A549 (cell line): ENCODE results near the gene RABGAP1L.

Experiments used
- BHLHE40 ChIP-seq: IDR thresholded peaks from 2 replicates; pipeline ENCODE4 v1.6.1; 2012; ENCODE audit warnings: low read depth, low read length, inconsistent platforms
- CHD2 ChIP-seq: fragments of 150-350 bp; IDR thresholded peaks from 2 replicates; pipeline ENCODE4 v1.6.1; 2014; ENCODE audit warnings: low read length; ENCODE audit not compliant: partially characterized antibody
- CHD4 ChIP-seq: fragments of 200-600 bp; sonication (generic); IDR thresholded peaks from 2 replicates; pipeline ENCODE4 v1.6.1; 2016; ENCODE audit warnings: antibody characterized with exemption, mild to moderate bottlenecking, borderline replicate concordance
- GATA3 ChIP-seq: IDR thresholded peaks from 2 replicates; pipeline ENCODE4 v1.6.1; 2012; ENCODE audit warnings: borderline replicate concordance
- HDAC2 ChIP-seq: fragments of 200-600 bp; sonication (generic); IDR thresholded peaks from 2 replicates; pipeline ENCODE4 v1.6.1; 2016
- JUN ChIP-seq, 2 experiments: fragments of >200 bp; sonication (Bioruptor Twin); formaldehyde crosslinking; IDR thresholded peaks; 2 replicates in 1 of 2; 3 replicates in 1 of 2; pipeline ENCODE4 v1.6.1; 2016 to 2017
- POLR2A ChIP-seq: IDR thresholded peaks from 2 replicates; pipeline ENCODE4 v1.6.1; 2012; ENCODE audit warnings: mild to moderate bottlenecking, low read length
- POLR2AphosphoS2 ChIP-seq: conservative IDR thresholded peaks from 2 replicates; pipeline ENCODE4 v1.6.1; 2012; ENCODE audit warnings: low read length, improper control_type of control experiment, inconsistent platforms
- TF ChIP-seq, protein P1 (sequence below): fragments of >200 bp; sonication (Bioruptor Twin); formaldehyde crosslinking; IDR thresholded peaks from 3 replicates; pipeline ENCODE4 v1.5.1; 2016
- TF ChIP-seq, protein P2 (sequence below): fragments of 200-600 bp; sonication (generic); IDR thresholded peaks from 2 replicates; pipeline ENCODE4 v1.6.1; 2016; ENCODE audit warnings: antibody characterized with exemption, mild to moderate bottlenecking, moderate library complexity
- TF ChIP-seq, protein P3 (sequence below): IDR thresholded peaks from 2 replicates; pipeline ENCODE4 v1.6.1; 2012

DNA sequence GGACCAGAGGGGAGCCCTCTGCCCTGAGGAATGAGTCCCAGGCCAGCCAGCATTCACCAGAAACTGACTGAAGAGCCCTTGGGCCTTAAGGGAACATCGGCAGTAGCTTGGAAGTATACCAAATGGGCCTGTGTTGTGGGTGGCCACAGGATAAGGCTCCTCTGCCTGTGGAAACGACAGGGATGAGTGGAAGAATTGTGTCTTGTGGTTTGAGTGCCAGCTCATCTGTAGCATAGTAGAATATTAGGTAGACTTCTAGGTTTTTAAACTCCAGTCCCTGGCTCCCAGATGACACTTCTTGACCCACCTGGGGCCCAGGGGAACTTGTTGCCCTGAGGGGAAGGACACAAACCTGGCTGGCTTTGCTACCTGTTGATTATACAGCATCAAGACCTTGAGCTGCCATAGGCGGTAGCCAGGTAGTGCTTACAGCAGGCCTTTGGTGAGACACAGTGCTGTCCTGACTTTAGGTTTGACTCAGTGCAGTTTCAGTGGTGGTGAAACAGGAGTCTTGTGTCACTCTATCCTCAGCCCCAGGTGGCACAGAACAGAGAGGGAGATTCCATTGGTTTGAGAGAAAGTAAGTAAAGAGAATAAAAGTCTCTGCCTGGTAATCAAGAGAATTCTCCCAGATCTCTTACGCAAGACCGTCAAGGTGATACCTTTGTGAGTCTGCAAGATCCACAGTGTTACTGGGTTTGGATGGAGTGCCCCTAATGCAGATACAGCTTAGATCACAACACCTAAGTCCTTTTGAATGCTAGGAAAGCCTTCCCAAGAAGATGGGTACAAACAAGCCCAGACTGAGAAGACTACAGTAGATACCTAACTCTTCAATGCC, 50.2 kb downstream of the RABGAP1L start:
- TF ChIP-seq JUN (IDR thresholded peaks at IDR 0.05) (no peak), HDAC2 (no peak), GATA3 (no peak), CHD4 (no peak), BHLHE40 (no peak), POLR2A (no peak), CHD2 (no peak), POLR2AphosphoS2 (no peak)
- TF ChIP-seq, protein P1, sequence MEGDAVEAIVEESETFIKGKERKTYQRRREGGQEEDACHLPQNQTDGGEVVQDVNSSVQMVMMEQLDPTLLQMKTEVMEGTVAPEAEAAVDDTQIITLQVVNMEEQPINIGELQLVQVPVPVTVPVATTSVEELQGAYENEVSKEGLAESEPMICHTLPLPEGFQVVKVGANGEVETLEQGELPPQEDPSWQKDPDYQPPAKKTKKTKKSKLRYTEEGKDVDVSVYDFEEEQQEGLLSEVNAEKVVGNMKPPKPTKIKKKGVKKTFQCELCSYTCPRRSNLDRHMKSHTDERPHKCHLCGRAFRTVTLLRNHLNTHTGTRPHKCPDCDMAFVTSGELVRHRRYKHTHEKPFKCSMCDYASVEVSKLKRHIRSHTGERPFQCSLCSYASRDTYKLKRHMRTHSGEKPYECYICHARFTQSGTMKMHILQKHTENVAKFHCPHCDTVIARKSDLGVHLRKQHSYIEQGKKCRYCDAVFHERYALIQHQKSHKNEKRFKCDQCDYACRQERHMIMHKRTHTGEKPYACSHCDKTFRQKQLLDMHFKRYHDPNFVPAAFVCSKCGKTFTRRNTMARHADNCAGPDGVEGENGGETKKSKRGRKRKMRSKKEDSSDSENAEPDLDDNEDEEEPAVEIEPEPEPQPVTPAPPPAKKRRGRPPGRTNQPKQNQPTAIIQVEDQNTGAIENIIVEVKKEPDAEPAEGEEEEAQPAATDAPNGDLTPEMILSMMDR: no peak
- TF ChIP-seq, protein P2, sequence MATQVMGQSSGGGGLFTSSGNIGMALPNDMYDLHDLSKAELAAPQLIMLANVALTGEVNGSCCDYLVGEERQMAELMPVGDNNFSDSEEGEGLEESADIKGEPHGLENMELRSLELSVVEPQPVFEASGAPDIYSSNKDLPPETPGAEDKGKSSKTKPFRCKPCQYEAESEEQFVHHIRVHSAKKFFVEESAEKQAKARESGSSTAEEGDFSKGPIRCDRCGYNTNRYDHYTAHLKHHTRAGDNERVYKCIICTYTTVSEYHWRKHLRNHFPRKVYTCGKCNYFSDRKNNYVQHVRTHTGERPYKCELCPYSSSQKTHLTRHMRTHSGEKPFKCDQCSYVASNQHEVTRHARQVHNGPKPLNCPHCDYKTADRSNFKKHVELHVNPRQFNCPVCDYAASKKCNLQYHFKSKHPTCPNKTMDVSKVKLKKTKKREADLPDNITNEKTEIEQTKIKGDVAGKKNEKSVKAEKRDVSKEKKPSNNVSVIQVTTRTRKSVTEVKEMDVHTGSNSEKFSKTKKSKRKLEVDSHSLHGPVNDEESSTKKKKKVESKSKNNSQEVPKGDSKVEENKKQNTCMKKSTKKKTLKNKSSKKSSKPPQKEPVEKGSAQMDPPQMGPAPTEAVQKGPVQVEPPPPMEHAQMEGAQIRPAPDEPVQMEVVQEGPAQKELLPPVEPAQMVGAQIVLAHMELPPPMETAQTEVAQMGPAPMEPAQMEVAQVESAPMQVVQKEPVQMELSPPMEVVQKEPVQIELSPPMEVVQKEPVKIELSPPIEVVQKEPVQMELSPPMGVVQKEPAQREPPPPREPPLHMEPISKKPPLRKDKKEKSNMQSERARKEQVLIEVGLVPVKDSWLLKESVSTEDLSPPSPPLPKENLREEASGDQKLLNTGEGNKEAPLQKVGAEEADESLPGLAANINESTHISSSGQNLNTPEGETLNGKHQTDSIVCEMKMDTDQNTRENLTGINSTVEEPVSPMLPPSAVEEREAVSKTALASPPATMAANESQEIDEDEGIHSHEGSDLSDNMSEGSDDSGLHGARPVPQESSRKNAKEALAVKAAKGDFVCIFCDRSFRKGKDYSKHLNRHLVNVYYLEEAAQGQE: no peak
- TF ChIP-seq, protein P3, sequence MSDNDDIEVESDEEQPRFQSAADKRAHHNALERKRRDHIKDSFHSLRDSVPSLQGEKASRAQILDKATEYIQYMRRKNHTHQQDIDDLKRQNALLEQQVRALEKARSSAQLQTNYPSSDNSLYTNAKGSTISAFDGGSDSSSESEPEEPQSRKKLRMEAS: no peak
